Measurements from ENCODE around the gene ADGRL3. TPM values are rescaled to one million over a fixed set of nuclear protein-coding genes. Genes with fewer than 3 reads are reported as not detected.

Gene ADGRL3
- total RNA-seq, 4 donors from 2014 or later, result 4.6 to 7.1 (median 6.3) TPM

- Histone ChIP-seq H3K27me3 (no peaks in the 10 kb centered on the region), H3K4me1 (no peaks in the 10 kb centered on the region), H3K9me3 (no peaks in the 10 kb centered on the region), H3K36me3 (no peaks in the 10 kb centered on the region), H3K4me3 (no peak overlapping the region), H3K27ac (replicated peaks in 1 of 4) (no peak overlapping the region)
- DNase-seq (ENCODE audit: extremely low spot score), result no peak
- intact Hi-C loops (cut with DNase I), result no loop called here
- TF ChIP-seq POLR2AphosphoS5 (IDR thresholded peaks at IDR 0.05), result no peak
- TF ChIP-seq EP300 (IDR thresholded peaks at IDR 0.05), result no peak
- no peak for TF ChIP-seq POLR2A (IDR thresholded peaks at IDR 0.05; ENCODE audit: low read depth)
- no peak for TF ChIP-seq CTCF (IDR thresholded peaks at IDR 0.05)
- WGBS, result 89% methylated on average over 2 of the region's 2 CpGs
These were observed 7.7 kb upstream of the ADGRL3 start for GRCh38 chr4:61192392-61192791.

GRCh38 chr4:61193863-61194262, 6.3 kb upstream of the ADGRL3 start:
- no peaks in the 10 kb centered on the region for H3K27me3 ChIP-seq
- H3K36me3 ChIP-seq, result no peaks in the 10 kb centered on the region
- H3K4me1 ChIP-seq, result no peaks in the 10 kb centered on the region
- intact Hi-C loops (cut with DNase I), result no loop called here
- WGBS, result 86% methylated on average over 4 of the region's 4 CpGs
- no peak overlapping the region for H3K4me3 ChIP-seq
- no peak for TF ChIP-seq POLR2AphosphoS5 (IDR thresholded peaks at IDR 0.05)
- TF ChIP-seq EP300 (IDR thresholded peaks at IDR 0.05), result no peak
- no peak for TF ChIP-seq POLR2A (IDR thresholded peaks at IDR 0.05; ENCODE audit: low read depth)
- no peak for TF ChIP-seq CTCF (IDR thresholded peaks at IDR 0.05)
- no peaks in the 10 kb centered on the region for H3K9me3 ChIP-seq
- DNase-seq (ENCODE audit: extremely low spot score), result no peak
- H3K27ac ChIP-seq (replicated peaks in 1 of 4), result no peak overlapping the region

GRCh38 chr4:61194571-61194970, 5.6 kb upstream of the ADGRL3 start:
- 94% methylated on average over 1 of the region's 1 CpG for WGBS
- H3K36me3 ChIP-seq, result no peaks in the 10 kb centered on the region
- intact Hi-C loops (cut with DNase I), result no loop called here

GRCh38 chr4:61195101-61195500, 5.0 kb upstream of the ADGRL3 start:
- no peak for DNase-seq (ENCODE audit: extremely low spot score)
- no peak overlapping the region for H3K4me3 ChIP-seq
- peaks cover 0 to 7% (median 4%) of the 10 kb centered on the region in 4 donors for H3K27me3 ChIP-seq
- H3K27ac ChIP-seq (replicated peaks in 1 of 4), result no peak overlapping the region
- intact Hi-C loops (cut with DNase I), result no loop called here
- H3K9me3 ChIP-seq, result no peaks in the 10 kb centered on the region
- no peak for TF ChIP-seq POLR2A (IDR thresholded peaks at IDR 0.05; ENCODE audit: low read depth)
- no peak for TF ChIP-seq POLR2AphosphoS5 (IDR thresholded peaks at IDR 0.05)
- TF ChIP-seq EP300 (IDR thresholded peaks at IDR 0.05), result no peak
- TF ChIP-seq CTCF (IDR thresholded peaks at IDR 0.05), result no peak
- H3K4me1 ChIP-seq, result peaks cover 0 to 5% (median 3%) of the 10 kb centered on the region in 4 donors
- no peaks in the 10 kb centered on the region for H3K36me3 ChIP-seq
- 87% methylated on average over 1 of the region's 1 CpG for WGBS

More at GRCh38 chr4:61194571-61194970, 5.6 kb upstream of the ADGRL3 start:
- Histone ChIP-seq H3K27ac (replicated peaks in 1 of 4) (no peak overlapping the region), H3K27me3 (peaks cover 0 to 2% (median 0%) of the 10 kb centered on the region in 4 donors), H3K4me1 (no peaks in the 10 kb centered on the region), H3K9me3 (no peaks in the 10 kb centered on the region), H3K4me3 (no peak overlapping the region)
- no peak for DNase-seq (ENCODE audit: extremely low spot score)
- TF ChIP-seq POLR2AphosphoS5 (IDR thresholded peaks at IDR 0.05), result no peak
- no peak for TF ChIP-seq EP300 (IDR thresholded peaks at IDR 0.05)
- no peak for TF ChIP-seq POLR2A (IDR thresholded peaks at IDR 0.05; ENCODE audit: low read depth)
- TF ChIP-seq CTCF (IDR thresholded peaks at IDR 0.05), result no peak

GRCh38 chr4:61198686-61199085, 1.4 kb upstream of the ADGRL3 start:
- TF ChIP-seq EP300 (IDR thresholded peaks at IDR 0.05), result no peak
- TF ChIP-seq POLR2AphosphoS5 (IDR thresholded peaks at IDR 0.05), result no peak
- no peak for TF ChIP-seq CTCF (IDR thresholded peaks at IDR 0.05)
- TF ChIP-seq POLR2A (IDR thresholded peaks at IDR 0.05; ENCODE audit: low read depth), result no peak
- no peaks in the 10 kb centered on the region for H3K9me3 ChIP-seq
- intact Hi-C loops (cut with DNase I), result no loop called here
- DNase-seq (ENCODE audit: extremely low spot score), result no peak
- no peak overlapping the region for H3K4me3 ChIP-seq
- no peaks in the 10 kb centered on the region for H3K36me3 ChIP-seq
- 87% methylated on average over 1 of the region's 1 CpG for WGBS
- H3K27me3 ChIP-seq, result peaks cover 0 to 43% (median 17%) of the 10 kb centered on the region in 4 donors
- no peak overlapping the region for H3K27ac ChIP-seq (replicated peaks in 1 of 4)
- H3K4me1 ChIP-seq, result peaks cover 8 to 35% (median 31%) of the 10 kb centered on the region in 4 donors

All from esophagus muscularis mucosa (tissue), 4 donors.